ENCODE results near the gene CHST3.
"Not testable (repeated sequence)": the region's sequence is repeated elsewhere in the genome, so short reads cannot be mapped to it uniquely, and the experiment has no call there.

The CHST3 gene

DNA sequence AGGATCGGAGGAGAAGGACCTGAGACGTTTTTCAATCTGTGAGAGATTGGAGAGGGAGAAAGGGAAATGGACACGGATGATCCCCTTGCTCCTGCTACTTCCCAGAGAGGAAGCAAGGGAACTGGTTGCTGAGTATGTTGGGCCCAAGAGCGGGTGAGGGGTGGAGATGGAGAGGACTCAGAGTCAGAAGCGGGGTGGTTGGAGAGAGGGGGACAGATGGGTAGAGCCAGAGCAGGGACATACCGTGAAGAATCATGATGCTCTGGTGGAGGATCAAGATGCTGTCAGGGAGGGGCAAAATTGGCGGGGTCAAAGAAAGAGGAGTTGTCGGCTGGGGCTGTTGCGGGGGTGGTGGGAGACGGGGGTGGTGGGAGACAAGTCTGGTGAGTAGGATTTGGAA, 2.4 kb upstream of the CHST3 start:
- TF ChIP-seq CTCF (IDR thresholded peaks at IDR 0.05; ENCODE audit: borderline replicate concordance, control extremely low read depth, extremely low read depth, insufficient read depth, missing control alignments): no peak
- in situ Hi-C loops (cut with MboI; ENCODE audit: low sequenced_read_pairs, unreplicated experiment): no loop called here
- no peak for DNase-seq (ENCODE audit: low spot score)

GRCh38 chr10:71962901-71963300, 1.3 kb upstream of the CHST3 start:
- DNase-seq (ENCODE audit: low spot score): no peak
- in situ Hi-C loops (cut with MboI; ENCODE audit: low sequenced_read_pairs, unreplicated experiment): no loop called here
- TF ChIP-seq CTCF (IDR thresholded peaks at IDR 0.05; ENCODE audit: borderline replicate concordance, control extremely low read depth, extremely low read depth, insufficient read depth, missing control alignments): no peak

- in situ Hi-C loops (cut with MboI; ENCODE audit: low sequenced_read_pairs, unreplicated experiment): no loop called here
- TF ChIP-seq CTCF (IDR thresholded peaks at IDR 0.05; ENCODE audit: borderline replicate concordance, control extremely low read depth, extremely low read depth, insufficient read depth, missing control alignments): no peak
- DNase-seq (ENCODE audit: low spot score): peak; percentile 48
These were observed 671 bp upstream of the CHST3 start for GRCh38 chr10:71963351-71964097.

- peak; percentile 38 for DNase-seq (ENCODE audit: low spot score)
- TF ChIP-seq CTCF (IDR thresholded peaks at IDR 0.05; ENCODE audit: borderline replicate concordance, control extremely low read depth, extremely low read depth, insufficient read depth, missing control alignments): no peak
- in situ Hi-C loops (cut with MboI; ENCODE audit: low sequenced_read_pairs, unreplicated experiment): no loop called here
These were observed 734 bp downstream of the CHST3 start for GRCh38 chr10:71964743-71965515.

DNA sequence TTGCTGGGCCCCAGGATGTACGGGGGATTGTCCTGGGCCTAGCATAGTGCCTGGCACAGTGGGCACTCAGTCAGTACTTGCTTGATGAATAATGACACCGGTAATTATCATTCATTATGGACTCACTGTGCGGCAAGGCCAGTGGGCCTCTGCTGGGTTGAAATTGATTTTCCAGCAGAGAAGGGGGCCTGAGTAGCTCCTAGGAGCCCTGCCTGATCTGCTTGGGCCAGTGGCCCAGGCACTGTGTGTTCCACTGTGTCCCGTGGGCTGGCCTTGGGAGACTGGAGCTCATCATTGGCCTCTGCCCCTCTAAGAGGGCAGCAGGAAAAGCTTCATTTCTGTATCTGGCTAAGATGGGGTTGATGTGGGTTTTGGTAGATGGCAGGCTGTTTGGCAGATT, 1.4 kb downstream of the CHST3 start:
- in situ Hi-C loops (cut with MboI; ENCODE audit: low sequenced_read_pairs, unreplicated experiment): no loop called here
- no peak for TF ChIP-seq CTCF (IDR thresholded peaks at IDR 0.05; ENCODE audit: borderline replicate concordance, control extremely low read depth, extremely low read depth, insufficient read depth, missing control alignments)

GRCh38 chr10:71966046-71967004, 2.1 kb downstream of the CHST3 start:
- TF ChIP-seq CTCF (IDR thresholded peaks at IDR 0.05; ENCODE audit: borderline replicate concordance, control extremely low read depth, extremely low read depth, insufficient read depth, missing control alignments): no peak
- DNase-seq (ENCODE audit: low spot score): no peak
- in situ Hi-C loops (cut with MboI; ENCODE audit: low sequenced_read_pairs, unreplicated experiment): no loop called here

More for the DNA sequence above, 1.4 kb downstream of the CHST3 start:
- DNase-seq (ENCODE audit: low spot score): no peak

- in situ Hi-C loops (cut with MboI; ENCODE audit: low sequenced_read_pairs, unreplicated experiment); DNase-seq (ENCODE audit: low spot score): not testable (repeated sequence)
These were observed 3.8 kb downstream of the CHST3 start for GRCh38 chr10:71967958-71968357.

Measured in GM13976 (cell line).